Neural progenitor cell (in vitro differentiated cells): ENCODE measurements around the gene PARP3. TPM values are rescaled to one million over a fixed set of nuclear protein-coding genes. Genes with fewer than 3 reads are reported as not detected.

Source experiments
- DNase-seq: peaks from one replicate; pipeline ENCODE4 v3.0.0-alpha.2; 2016; ENCODE audit warnings: low spot score
- H2AFZ ChIP-seq: fragments of 200-600 bp; sonication (generic); replicated peaks from 2 replicates; pipeline ENCODE4 v1.6.1; 2016; ENCODE audit warnings: antibody characterized with exemption
- H3F3A ChIP-seq: fragments of 200-600 bp; sonication (generic); 2 replicates; pipeline ENCODE4 v1.6.1; 2016; ENCODE audit warnings: antibody characterized with exemption, low read depth
- H3K27ac ChIP-seq: fragments of 200-600 bp; sonication (generic); 2 replicates; pipeline ENCODE4 v1.5.1; 2016; ENCODE audit warnings: mild to moderate bottlenecking
- H3K27me3 ChIP-seq: fragments of 200-600 bp; sonication (generic); 2 replicates; pipeline ENCODE4 v1.6.1; 2016; ENCODE audit warnings: mild to moderate bottlenecking, moderate library complexity
- H3K36me3 ChIP-seq: fragments of 200-600 bp; sonication (generic); 2 replicates; pipeline ENCODE4 v1.5.1; 2016
- H3K4me1 ChIP-seq: fragments of 200-600 bp; sonication (generic); 2 replicates; pipeline ENCODE4 v1.6.1; 2016; ENCODE audit warnings: mixed run types
- H3K4me2 ChIP-seq: fragments of 200-600 bp; sonication (generic); 2 replicates; pipeline ENCODE4 v1.6.1; 2016
- H3K4me3 ChIP-seq: fragments of 200-600 bp; sonication (generic); 2 replicates; pipeline ENCODE4 v1.5.1; 2016
- H3K79me2 ChIP-seq: fragments of 200-600 bp; sonication (generic); 2 replicates; pipeline ENCODE4 v1.6.1; 2016; ENCODE audit warnings: low read depth
- H3K9ac ChIP-seq: fragments of 200-600 bp; sonication (generic); 2 replicates; pipeline ENCODE4 v1.6.1; 2016
- H3K9me3 ChIP-seq: fragments of 200-600 bp; sonication (generic); 2 replicates; pipeline ENCODE4 v1.5.1; 2016; ENCODE audit warnings: low read depth
- H4K20me1 ChIP-seq: fragments of 200-600 bp; sonication (generic); 2 replicates; pipeline ENCODE4 v1.6.1; 2016; ENCODE audit warnings: low read depth
- H3K27ac Mint-ChIP-seq: 3 replicates; pipeline ENCODE4 v1.8.0; 2021; ENCODE audit warnings: mixed read lengths
- H3K27me3 Mint-ChIP-seq: 2 replicates; pipeline ENCODE4 v1.8.0; 2022; ENCODE audit warnings: low read depth, mild to moderate bottlenecking, inconsistent platforms, moderate library complexity, mixed read lengths; ENCODE audit not compliant: insufficient read depth
- H3K36me3 Mint-ChIP-seq: 3 replicates; pipeline ENCODE4 v1.8.0; 2021; ENCODE audit warnings: mixed read lengths
- H3K4me1 Mint-ChIP-seq: 3 replicates; pipeline ENCODE4 v1.8.0; 2021; ENCODE audit warnings: mixed read lengths
- H3K4me3 Mint-ChIP-seq: 3 replicates; pipeline ENCODE4 v1.8.0; 2021; ENCODE audit warnings: mild to moderate bottlenecking, moderate library complexity, mixed read lengths
- H3K9me3 Mint-ChIP-seq: 3 replicates; pipeline ENCODE4 v1.8.0; 2020; ENCODE audit warnings: mixed read lengths
- EZH2 ChIP-seq: fragments of 200-600 bp; sonication (generic); IDR thresholded peaks from 2 replicates; pipeline ENCODE4 v1.6.1; 2017; ENCODE audit warnings: antibody characterized with exemption, mild to moderate bottlenecking, moderate library complexity
- EZH2phosphoT487 ChIP-seq: fragments of 200-600 bp; sonication (generic); IDR thresholded peaks from 2 replicates; pipeline ENCODE4 v1.6.1; 2017; ENCODE audit warnings: antibody characterized with exemption
- total RNA-seq: library from RNA; depleted of rRNA; stranded (reverse); fragments of >200 nt; gene quantifications from 2 replicates; pipeline ENCODE4 v1.2.3, GENCODE V29; 2015; ENCODE audit warnings: low replicate concordance
- TF ChIP-seq, protein P1 (sequence below): fragments of 200-600 bp; sonication (generic); IDR thresholded peaks from 2 replicates; pipeline ENCODE4 v1.5.1; 2017; ENCODE audit warnings: antibody characterized with exemption, mild to moderate bottlenecking

Gene PARP3
- total RNA-seq, 1 donor from 2014 or later, result 3.9 TPM

DNA sequence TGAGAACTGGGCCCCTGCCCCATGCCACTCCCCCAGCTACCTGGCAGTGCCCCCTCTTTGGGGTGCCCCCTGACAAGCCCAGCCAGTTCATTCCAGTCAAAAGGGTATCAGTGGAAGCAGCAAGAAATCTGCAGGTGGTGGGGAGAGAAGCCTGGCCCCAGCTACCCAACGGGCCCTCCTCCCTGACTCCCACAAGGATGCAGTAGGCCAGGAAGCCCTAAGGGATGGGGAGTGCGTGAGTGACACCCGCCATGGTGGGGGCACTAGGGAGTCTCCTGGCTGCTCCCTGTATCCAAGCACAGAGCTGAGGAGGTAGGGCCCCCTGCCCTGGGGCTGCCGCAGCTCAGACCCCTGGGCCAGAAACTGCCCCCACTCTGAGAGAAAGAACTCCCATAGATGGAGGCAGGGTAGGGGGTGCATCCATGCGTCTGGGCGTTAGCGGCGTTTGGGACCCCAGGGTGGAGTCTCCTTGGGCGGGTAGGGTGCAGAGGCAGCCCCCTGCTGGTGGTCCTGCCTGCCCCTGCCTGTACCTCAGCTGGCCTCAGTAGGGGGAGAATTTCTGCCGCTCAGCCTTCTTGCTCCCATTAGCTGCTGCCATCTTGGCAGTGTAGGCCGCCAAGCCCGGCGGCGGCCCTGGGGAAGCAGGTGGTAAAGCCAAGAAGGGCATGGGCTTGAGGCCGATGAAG is 15.5 kb downstream of the PARP3 start:
- Histone ChIP-seq H2AFZ (no peak overlapping the region), H3F3A (peaks cover 29% of the 10 kb centered on the region), H3K4me3 (no peak overlapping the region), H3K36me3 (no peaks in the 10 kb centered on the region), H3K27ac (no peak overlapping the region), H3K27me3 (peaks cover 66% of the 10 kb centered on the region), H3K4me1 (peaks cover 17% of the 10 kb centered on the region), H3K79me2 (no peaks in the 10 kb centered on the region), H3K4me2 (no peak overlapping the region), H4K20me1 (peaks cover 42% of the 10 kb centered on the region), H3K9me3 (no peaks in the 10 kb centered on the region), H3K9ac (no peak overlapping the region)
- Mint-ChIP-seq H3K36me3 (peaks cover 3% of the 10 kb centered on the region), H3K4me1 (peaks cover 22% of the 10 kb centered on the region), H3K27me3 (peaks cover 6% of the 10 kb centered on the region), H3K4me3 (no peak overlapping the region), H3K9me3 (no peaks in the 10 kb centered on the region), H3K27ac (no peak overlapping the region)
- no peak for TF ChIP-seq EZH2
- TF ChIP-seq, protein P1, sequence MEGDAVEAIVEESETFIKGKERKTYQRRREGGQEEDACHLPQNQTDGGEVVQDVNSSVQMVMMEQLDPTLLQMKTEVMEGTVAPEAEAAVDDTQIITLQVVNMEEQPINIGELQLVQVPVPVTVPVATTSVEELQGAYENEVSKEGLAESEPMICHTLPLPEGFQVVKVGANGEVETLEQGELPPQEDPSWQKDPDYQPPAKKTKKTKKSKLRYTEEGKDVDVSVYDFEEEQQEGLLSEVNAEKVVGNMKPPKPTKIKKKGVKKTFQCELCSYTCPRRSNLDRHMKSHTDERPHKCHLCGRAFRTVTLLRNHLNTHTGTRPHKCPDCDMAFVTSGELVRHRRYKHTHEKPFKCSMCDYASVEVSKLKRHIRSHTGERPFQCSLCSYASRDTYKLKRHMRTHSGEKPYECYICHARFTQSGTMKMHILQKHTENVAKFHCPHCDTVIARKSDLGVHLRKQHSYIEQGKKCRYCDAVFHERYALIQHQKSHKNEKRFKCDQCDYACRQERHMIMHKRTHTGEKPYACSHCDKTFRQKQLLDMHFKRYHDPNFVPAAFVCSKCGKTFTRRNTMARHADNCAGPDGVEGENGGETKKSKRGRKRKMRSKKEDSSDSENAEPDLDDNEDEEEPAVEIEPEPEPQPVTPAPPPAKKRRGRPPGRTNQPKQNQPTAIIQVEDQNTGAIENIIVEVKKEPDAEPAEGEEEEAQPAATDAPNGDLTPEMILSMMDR, result no peak
- TF ChIP-seq EZH2phosphoT487, result no peak
- no peak for DNase-seq

DNA sequence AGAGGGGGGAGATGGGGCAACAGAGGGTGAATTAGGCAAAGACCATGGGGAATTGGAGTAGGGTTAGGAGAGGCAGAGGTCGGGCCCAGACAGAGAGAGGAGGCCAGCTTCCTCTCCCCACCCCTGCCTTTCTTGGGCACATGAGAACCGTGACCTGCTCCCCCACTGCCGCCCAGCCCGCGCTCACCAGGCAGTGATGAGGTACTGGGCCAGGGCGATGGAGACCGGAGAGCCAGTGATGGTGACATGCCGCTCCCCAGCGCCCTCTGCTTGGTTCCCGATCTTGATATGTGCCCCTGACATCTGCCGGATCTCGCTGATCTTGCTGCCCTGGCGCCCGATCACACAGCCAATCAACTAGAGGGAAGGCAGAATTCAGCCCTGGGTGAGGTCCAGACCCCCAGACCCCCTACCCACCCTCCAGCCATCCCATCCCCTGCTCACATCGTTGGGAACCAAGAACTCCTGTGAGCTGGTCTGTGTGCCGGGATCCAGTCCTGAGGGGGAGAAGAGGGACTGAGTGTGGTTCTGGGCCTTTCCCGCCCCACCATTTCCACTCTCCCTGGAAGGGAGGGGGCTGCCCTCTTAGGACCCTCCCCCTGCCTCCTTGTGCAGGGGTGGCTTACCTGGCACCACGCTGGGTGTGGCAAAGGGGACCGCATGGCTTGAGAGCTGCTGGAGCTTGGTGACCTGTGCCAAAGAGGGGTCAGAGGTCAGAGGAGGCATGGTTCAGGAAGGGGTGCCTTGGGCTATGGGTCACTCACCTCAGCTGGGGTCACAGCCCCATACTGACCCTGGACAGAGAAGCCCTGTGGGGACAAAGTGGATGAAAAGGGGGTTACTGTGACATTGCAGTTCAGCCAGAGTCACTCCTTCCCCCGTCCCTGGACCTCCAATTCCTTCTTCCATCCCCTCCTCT is 16.7 kb downstream of the PARP3 start:
- H3K27me3 Mint-ChIP-seq, result peaks cover 12% of the 10 kb centered on the region

DNA sequence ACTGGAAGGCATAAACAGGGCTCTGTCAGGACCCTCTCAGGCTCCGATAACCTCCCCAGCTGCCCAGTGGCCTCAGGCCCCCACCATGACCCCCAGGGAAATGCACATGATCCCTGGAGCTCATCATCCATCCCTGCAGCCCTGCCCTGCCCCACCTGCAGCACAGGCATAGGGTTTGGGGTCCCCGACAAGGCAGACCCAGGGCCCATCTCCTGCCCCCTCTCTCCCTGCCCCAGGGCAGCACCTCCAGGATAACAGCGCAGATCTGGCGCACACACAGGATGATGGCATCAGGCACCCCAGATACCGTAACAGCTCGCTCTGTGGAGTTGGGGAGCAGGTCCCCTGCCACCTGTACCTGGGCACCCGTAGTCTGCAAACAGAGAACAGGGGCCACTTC is 17.5 kb downstream of the PARP3 start:
- H3K36me3 ChIP-seq, result no peaks in the 10 kb centered on the region
- Mint-ChIP-seq H3K36me3 (peaks cover 3% of the 10 kb centered on the region), H3K27ac (no peak overlapping the region), H3K4me1 (peaks cover 29% of the 10 kb centered on the region), H3K27me3 (peaks cover 14% of the 10 kb centered on the region), H3K4me3 (no peak overlapping the region), H3K9me3 (no peaks in the 10 kb centered on the region)
- H3K9ac ChIP-seq, result no peak overlapping the region
- H3K27ac ChIP-seq, result no peak overlapping the region
- no peak for DNase-seq
- H3K79me2 ChIP-seq, result no peaks in the 10 kb centered on the region
- peaks cover 62% of the 10 kb centered on the region for H4K20me1 ChIP-seq
- H3K4me2 ChIP-seq, result no peak overlapping the region
- no peak for TF ChIP-seq EZH2
- TF ChIP-seq, protein P1, result no peak
- TF ChIP-seq EZH2phosphoT487, result no peak
- H3F3A ChIP-seq, result peaks cover 37% of the 10 kb centered on the region
- H3K27me3 ChIP-seq, result peaks cover 56% of the 10 kb centered on the region
- no peaks in the 10 kb centered on the region for H3K9me3 ChIP-seq
- peaks cover 34% of the 10 kb centered on the region for H3K4me1 ChIP-seq
- no peak overlapping the region for H2AFZ ChIP-seq
- H3K4me3 ChIP-seq, result no peak overlapping the region

More for the DNA sequence above, 16.7 kb downstream of the PARP3 start:
- H3K36me3 Mint-ChIP-seq, result peaks cover 3% of the 10 kb centered on the region
- H3K9me3 ChIP-seq, result no peaks in the 10 kb centered on the region
- no peak overlapping the region for H3K4me2 ChIP-seq
- peaks cover 26% of the 10 kb centered on the region for H3K4me1 ChIP-seq
- H3K4me3 Mint-ChIP-seq, result no peak overlapping the region
- H2AFZ ChIP-seq, result no peak overlapping the region
- H3K27ac Mint-ChIP-seq, result no peak overlapping the region
- H3K36me3 ChIP-seq, result no peaks in the 10 kb centered on the region
- H3F3A ChIP-seq, result peaks cover 37% of the 10 kb centered on the region
- peaks cover 54% of the 10 kb centered on the region for H4K20me1 ChIP-seq
- H3K9ac ChIP-seq, result no peak overlapping the region
- DNase-seq, result no peak
- H3K79me2 ChIP-seq, result no peaks in the 10 kb centered on the region
- peaks cover 23% of the 10 kb centered on the region for H3K4me1 Mint-ChIP-seq
- H3K27me3 ChIP-seq, result peaks cover 64% of the 10 kb centered on the region
- no peaks in the 10 kb centered on the region for H3K9me3 Mint-ChIP-seq
- H3K27ac ChIP-seq, result no peak overlapping the region
- TF ChIP-seq EZH2 (no peak), EZH2phosphoT487 (no peak)
- TF ChIP-seq, protein P1, result no peak
- no peak overlapping the region for H3K4me3 ChIP-seq
